Esophagus squamous epithelium (tissue), 4 donors: ENCODE data around the gene TRAPPC3L.

ENCODE experiments used
- POLR2A ChIP-seq, 4 donors: fragments of 450-650 bp; IDR thresholded peaks; one replicate each; pipeline ENCODE4 v1.6.1; 2017; ENCODE audit warnings: antibody characterized with exemption in 4 of 4, mild to moderate bottlenecking in 4 of 4, moderate library complexity in 3 of 4
- TF ChIP-seq, protein P1 (sequence below), 6 experiments: fragments of 450-650 bp in 4 of 6; fragments of 200-600 bp in 2 of 6; sonication (generic) in 2 of 6; IDR thresholded peaks; one replicate each; pipeline ENCODE4 v1.5.1; 2016 to 2019; ENCODE audit warnings: antibody characterized with exemption in 6 of 6, mild to moderate bottlenecking in 4 of 6, moderate library complexity in 4 of 6

DNA sequence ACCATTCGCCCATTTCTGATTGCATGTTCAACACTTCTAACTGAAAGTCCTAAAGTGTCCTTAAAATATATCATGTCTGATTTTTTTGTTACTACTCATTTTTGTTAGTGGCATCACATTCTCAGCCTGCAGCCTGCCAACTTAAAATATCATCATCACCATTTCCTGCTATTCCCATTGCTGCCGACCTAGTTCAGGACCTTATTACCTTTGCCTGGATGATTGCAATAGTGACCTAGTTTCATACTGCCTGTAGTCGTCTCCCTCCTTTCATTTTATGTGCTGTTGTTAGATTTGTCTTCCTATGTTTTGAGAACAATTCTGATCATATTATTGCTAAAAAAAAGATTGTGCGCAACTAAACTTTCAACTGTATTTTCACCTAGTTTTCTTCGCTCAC is 32.0 kb upstream of the TRAPPC3L start:
- TF ChIP-seq, protein P1, sequence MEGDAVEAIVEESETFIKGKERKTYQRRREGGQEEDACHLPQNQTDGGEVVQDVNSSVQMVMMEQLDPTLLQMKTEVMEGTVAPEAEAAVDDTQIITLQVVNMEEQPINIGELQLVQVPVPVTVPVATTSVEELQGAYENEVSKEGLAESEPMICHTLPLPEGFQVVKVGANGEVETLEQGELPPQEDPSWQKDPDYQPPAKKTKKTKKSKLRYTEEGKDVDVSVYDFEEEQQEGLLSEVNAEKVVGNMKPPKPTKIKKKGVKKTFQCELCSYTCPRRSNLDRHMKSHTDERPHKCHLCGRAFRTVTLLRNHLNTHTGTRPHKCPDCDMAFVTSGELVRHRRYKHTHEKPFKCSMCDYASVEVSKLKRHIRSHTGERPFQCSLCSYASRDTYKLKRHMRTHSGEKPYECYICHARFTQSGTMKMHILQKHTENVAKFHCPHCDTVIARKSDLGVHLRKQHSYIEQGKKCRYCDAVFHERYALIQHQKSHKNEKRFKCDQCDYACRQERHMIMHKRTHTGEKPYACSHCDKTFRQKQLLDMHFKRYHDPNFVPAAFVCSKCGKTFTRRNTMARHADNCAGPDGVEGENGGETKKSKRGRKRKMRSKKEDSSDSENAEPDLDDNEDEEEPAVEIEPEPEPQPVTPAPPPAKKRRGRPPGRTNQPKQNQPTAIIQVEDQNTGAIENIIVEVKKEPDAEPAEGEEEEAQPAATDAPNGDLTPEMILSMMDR (IDR thresholded peaks at IDR 0.05): no peak
- TF ChIP-seq POLR2A (IDR thresholded peaks at IDR 0.05): no peak
